Measurements from ENCODE around the gene CNTNAP2. TPM values are rescaled to one million over a fixed set of nuclear protein-coding genes. Genes with fewer than 3 reads are reported as not detected.

Gene CNTNAP2
- total RNA-seq, 2 donors from 2014 or later = 171 to 228 TPM

DNA sequence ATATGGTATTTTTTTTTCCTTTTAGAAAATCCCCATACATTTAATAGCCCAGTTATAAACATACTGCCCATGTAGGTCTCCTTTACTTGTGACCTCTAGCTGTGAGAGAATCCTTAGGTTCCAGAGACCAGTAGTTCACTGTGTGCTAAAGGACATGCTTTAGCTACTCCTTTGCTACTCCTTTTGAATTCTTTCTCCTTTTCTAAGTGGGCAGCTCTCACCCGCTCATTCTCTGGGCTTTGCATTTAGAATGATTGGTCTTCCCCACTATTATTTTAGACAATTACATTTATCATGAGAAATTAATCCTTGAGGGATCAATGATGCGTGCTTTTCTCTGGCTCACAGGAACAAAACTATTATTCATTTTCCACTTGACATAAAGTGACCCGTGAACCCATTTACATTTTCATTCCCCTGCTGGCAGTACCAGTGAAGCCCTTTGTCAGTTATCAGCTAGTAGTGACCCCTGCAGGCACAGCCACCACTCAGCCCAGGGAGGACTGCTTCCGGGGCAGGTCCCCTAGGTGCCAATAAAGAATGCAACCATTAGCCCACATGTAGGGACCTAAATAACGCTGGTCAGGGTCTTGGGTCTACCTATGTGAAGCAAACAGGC, 844.3 kb downstream of the CNTNAP2 start:
- TF ChIP-seq, protein P1, sequence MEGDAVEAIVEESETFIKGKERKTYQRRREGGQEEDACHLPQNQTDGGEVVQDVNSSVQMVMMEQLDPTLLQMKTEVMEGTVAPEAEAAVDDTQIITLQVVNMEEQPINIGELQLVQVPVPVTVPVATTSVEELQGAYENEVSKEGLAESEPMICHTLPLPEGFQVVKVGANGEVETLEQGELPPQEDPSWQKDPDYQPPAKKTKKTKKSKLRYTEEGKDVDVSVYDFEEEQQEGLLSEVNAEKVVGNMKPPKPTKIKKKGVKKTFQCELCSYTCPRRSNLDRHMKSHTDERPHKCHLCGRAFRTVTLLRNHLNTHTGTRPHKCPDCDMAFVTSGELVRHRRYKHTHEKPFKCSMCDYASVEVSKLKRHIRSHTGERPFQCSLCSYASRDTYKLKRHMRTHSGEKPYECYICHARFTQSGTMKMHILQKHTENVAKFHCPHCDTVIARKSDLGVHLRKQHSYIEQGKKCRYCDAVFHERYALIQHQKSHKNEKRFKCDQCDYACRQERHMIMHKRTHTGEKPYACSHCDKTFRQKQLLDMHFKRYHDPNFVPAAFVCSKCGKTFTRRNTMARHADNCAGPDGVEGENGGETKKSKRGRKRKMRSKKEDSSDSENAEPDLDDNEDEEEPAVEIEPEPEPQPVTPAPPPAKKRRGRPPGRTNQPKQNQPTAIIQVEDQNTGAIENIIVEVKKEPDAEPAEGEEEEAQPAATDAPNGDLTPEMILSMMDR (conservative IDR thresholded peaks at IDR 0.05) = peak; percentile 76
- H3K4me3 Mint-ChIP-seq = no peak overlapping the region
- H3K4me1 Mint-ChIP-seq = peaks cover 4% of the 10 kb centered on the region
- H3K4me1 ChIP-seq (ENCODE audit: control insufficient read depth, insufficient read depth, low read length) = no peaks in the 10 kb centered on the region
- DNase-seq = peak; percentile 80
- no peaks in the 10 kb centered on the region for H3K9me3 Mint-ChIP-seq
- no peak overlapping the region for H3K9ac ChIP-seq (ENCODE audit: extremely low read depth, low read length, poor library complexity, severe bottlenecking)
- H3K27me3 ChIP-seq (ENCODE audit: control insufficient read depth, insufficient read depth, low read length, poor library complexity, severe bottlenecking) = no peaks in the 10 kb centered on the region
- no peaks in the 10 kb centered on the region for H3K9me3 ChIP-seq (ENCODE audit: control insufficient read depth, low read length)
- H3K36me3 ChIP-seq (ENCODE audit: control insufficient read depth, insufficient read depth, low read length) = no peaks in the 10 kb centered on the region
- H3K36me3 Mint-ChIP-seq (ENCODE audit: low read depth) = no peaks in the 10 kb centered on the region
- H3K27ac Mint-ChIP-seq = no peak overlapping the region
- 65 to 77% methylated on average over 4 to 5 of the region's 5 CpGs for WGBS, 2 experiments (ENCODE audit: insufficient coverage in 1 of 2, insufficient read length in 1 of 2)
- H3K4me3 ChIP-seq (ENCODE audit: low read length) = no peak overlapping the region
- no peaks in the 10 kb centered on the region for H3K27me3 Mint-ChIP-seq (ENCODE audit: insufficient read depth)
- peak overlapping the region; percentile 34 for H3K27ac ChIP-seq (ENCODE audit: low read depth, low read length)

DNA sequence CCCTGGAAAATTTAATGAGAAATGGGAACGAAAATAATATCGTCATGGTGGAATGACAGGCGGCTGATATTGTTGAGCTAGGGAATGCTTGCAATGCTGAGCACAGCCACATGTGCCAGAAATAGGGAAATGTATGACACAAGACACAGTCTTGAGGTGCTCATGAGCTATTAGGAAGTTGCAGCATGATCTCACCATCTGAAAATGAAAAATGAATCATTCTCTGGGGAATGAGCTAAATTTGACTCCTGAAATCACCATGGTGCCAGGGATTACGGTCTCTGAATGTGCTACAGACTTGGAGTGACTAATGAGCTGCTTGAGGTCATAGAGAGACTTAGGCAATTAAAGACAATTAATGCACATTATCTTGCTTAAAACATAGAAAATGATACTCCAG, 845.0 kb downstream of the CNTNAP2 start:
- WGBS, 2 experiments (ENCODE audit: insufficient coverage in 1 of 2, insufficient read length in 1 of 2) = 91 to 98% methylated on average over 4 of the region's 4 CpGs
- no peak for DNase-seq
- Mint-ChIP-seq H3K9me3 (no peaks in the 10 kb centered on the region), H3K36me3 (ENCODE audit: low read depth) (no peaks in the 10 kb centered on the region), H3K4me3 (no peak overlapping the region), H3K27me3 (ENCODE audit: insufficient read depth) (no peaks in the 10 kb centered on the region), H3K27ac (no peak overlapping the region), H3K4me1 (peaks cover 4% of the 10 kb centered on the region)
- Histone ChIP-seq H3K9ac (ENCODE audit: extremely low read depth, low read length, poor library complexity, severe bottlenecking) (no peak overlapping the region), H3K36me3 (ENCODE audit: control insufficient read depth, insufficient read depth, low read length) (no peaks in the 10 kb centered on the region), H3K4me1 (ENCODE audit: control insufficient read depth, insufficient read depth, low read length) (no peaks in the 10 kb centered on the region), H3K9me3 (ENCODE audit: control insufficient read depth, low read length) (no peaks in the 10 kb centered on the region), H3K27me3 (ENCODE audit: control insufficient read depth, insufficient read depth, low read length, poor library complexity, severe bottlenecking) (no peaks in the 10 kb centered on the region), H3K27ac (ENCODE audit: low read depth, low read length) (no peak overlapping the region), H3K4me3 (ENCODE audit: low read length) (no peak overlapping the region)
- TF ChIP-seq, protein P1 (conservative IDR thresholded peaks at IDR 0.05) = no peak

DNA sequence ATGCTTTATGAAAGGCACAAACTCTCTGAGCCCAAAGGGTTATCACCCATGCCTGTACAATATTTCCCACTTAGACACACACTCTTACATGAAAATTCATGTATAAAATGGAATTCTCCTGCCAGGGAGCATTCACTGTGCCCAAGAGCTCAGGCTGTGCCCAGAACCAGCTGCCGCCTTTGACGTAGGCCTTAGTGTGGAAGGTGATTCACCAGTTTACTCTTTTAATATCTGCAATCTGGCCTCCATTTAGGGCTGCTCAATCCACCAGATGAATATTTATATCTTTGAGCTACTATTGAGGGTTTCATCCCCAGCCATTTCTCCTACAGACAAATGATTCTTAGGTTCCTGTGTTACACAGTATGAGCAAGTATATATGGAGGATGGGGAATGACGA, 849.7 kb downstream of the CNTNAP2 start:
- no peak overlapping the region for H3K9ac ChIP-seq (ENCODE audit: extremely low read depth, low read length, poor library complexity, severe bottlenecking)
- H3K9me3 ChIP-seq (ENCODE audit: control insufficient read depth, low read length) = no peaks in the 10 kb centered on the region
- no peaks in the 10 kb centered on the region for H3K36me3 Mint-ChIP-seq (ENCODE audit: low read depth)
- H3K4me1 Mint-ChIP-seq = peaks cover 2% of the 10 kb centered on the region
- WGBS, 2 experiments (ENCODE audit: insufficient coverage in 1 of 2, insufficient read length in 1 of 2) = 97% methylated on average over 3 of the region's 3 CpGs; no CpG with 5 or more reads in 1 of the 2 experiments
- no peaks in the 10 kb centered on the region for H3K27me3 Mint-ChIP-seq (ENCODE audit: insufficient read depth)
- H3K9me3 Mint-ChIP-seq = peaks cover 8% of the 10 kb centered on the region
- no peak overlapping the region for H3K27ac Mint-ChIP-seq
- DNase-seq = no peak
- H3K4me3 Mint-ChIP-seq = no peak overlapping the region
- H3K4me3 ChIP-seq (ENCODE audit: low read length) = no peak overlapping the region
- H3K4me1 ChIP-seq (ENCODE audit: control insufficient read depth, insufficient read depth, low read length) = no peaks in the 10 kb centered on the region
- H3K27ac ChIP-seq (ENCODE audit: low read depth, low read length) = no peak overlapping the region
- no peaks in the 10 kb centered on the region for H3K27me3 ChIP-seq (ENCODE audit: control insufficient read depth, insufficient read depth, low read length, poor library complexity, severe bottlenecking)
- H3K36me3 ChIP-seq (ENCODE audit: control insufficient read depth, insufficient read depth, low read length) = no peaks in the 10 kb centered on the region
- TF ChIP-seq, protein P1 (conservative IDR thresholded peaks at IDR 0.05) = no peak
